ENCODE results near the gene CCNH. TPM values are rescaled to one million over a fixed set of nuclear protein-coding genes. Genes with fewer than 3 reads are reported as not detected.

Gene CCNH
- polyA plus RNA-seq, 1 of the 3 experiments (the other 2 are of a cell fraction): 29.1 TPM

- H3K9me3 ChIP-seq: no peaks in the 10 kb centered on the region; the same call in 1 of the 2 replicates
- POLR2A ChIA-PET: no interaction called here
Observed at GRCh38 chr5:87399720-87400119, 13.0 kb downstream of the CCNH start.

More at GRCh38 chr5:87399720-87400119, 13.0 kb downstream of the CCNH start:
- H3K4me3 ChIP-seq (ENCODE audit: low read depth in 2 of 2, low read length in 1 of 2): no peak overlapping the region
- no peaks in the 10 kb centered on the region for H3K9me2 ChIP-seq
- peaks cover 56% of the 10 kb centered on the region for H3F3A ChIP-seq (replicated peaks; ENCODE audit: insufficient read depth)
- peaks cover 36% of the 10 kb centered on the region; the same call in 1 of the 2 replicates for H3K79me2 ChIP-seq (ENCODE audit: insufficient read depth)
- H3K4me2 ChIP-seq: no peak overlapping the region
- H3K36me3 ChIP-seq (replicated peaks in 1 of 2; ENCODE audit: control insufficient read depth in 1 of 2, insufficient read depth in 2 of 2, low read length in 1 of 2): peaks cover 87 to 90% of the 10 kb centered on the region in 2 experiments
- TF ChIP-seq, protein P1, sequence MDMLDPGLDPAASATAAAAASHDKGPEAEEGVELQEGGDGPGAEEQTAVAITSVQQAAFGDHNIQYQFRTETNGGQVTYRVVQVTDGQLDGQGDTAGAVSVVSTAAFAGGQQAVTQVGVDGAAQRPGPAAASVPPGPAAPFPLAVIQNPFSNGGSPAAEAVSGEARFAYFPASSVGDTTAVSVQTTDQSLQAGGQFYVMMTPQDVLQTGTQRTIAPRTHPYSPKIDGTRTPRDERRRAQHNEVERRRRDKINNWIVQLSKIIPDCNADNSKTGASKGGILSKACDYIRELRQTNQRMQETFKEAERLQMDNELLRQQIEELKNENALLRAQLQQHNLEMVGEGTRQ (IDR thresholded peaks at IDR 0.05; ENCODE audit: borderline replicate concordance, low read depth, low read length): no peak
- TF ChIP-seq TEAD4 (IDR thresholded peaks at IDR 0.05; ENCODE audit: borderline replicate concordance, insufficient read depth): no peak
- no peak for TF ChIP-seq RXRA (IDR thresholded peaks at IDR 0.05; ENCODE audit: borderline replicate concordance, low read depth)
- no peak for TF ChIP-seq CTCF (IDR thresholded peaks at IDR 0.05)
- TF ChIP-seq GABPA (IDR thresholded peaks at IDR 0.05; ENCODE audit: low read depth): no peak
- TF ChIP-seq JUND (IDR thresholded peaks at IDR 0.05): no peak
- TF ChIP-seq PBX3 (IDR thresholded peaks at IDR 0.05): no peak
- TF ChIP-seq RAD21 (IDR thresholded peaks at IDR 0.05; ENCODE audit: low read length): no peak
- no peak for TF ChIP-seq TAF1 (IDR thresholded peaks at IDR 0.05; ENCODE audit: borderline replicate concordance, low read depth, low read length)
- H3K9ac ChIP-seq: no peak overlapping the region
- H3K27ac ChIP-seq (ENCODE audit: low read depth in 2 of 2, low read length in 1 of 2): peak overlapping the region in 1 of 2 experiments; percentile 45; a peak in 2 of 4 replicates
- CTCF ChIA-PET: interaction anchor here (0.6 to 3.1 kb wide), 16 partner anchors 10 to 386 kb away, joined by 3 to 39 read pairs (median 5); partner anchors contain the start of genes CCNH and RASA1
- 76% methylated on average over 2 of the region's 2 CpGs for WGBS (ENCODE audit: low lambda C conversion rate)
- DNase-seq: no peak
- peaks cover 0 to 10% of the 10 kb centered on the region in 2 experiments; a peak in 3 of 4 replicates for H3K4me1 ChIP-seq (ENCODE audit: control insufficient read depth in 1 of 2, insufficient read depth in 2 of 2, low read depth in 1 of 2, low read length in 1 of 2)
- H3K27me3 ChIP-seq (ENCODE audit: insufficient read depth): no peaks in the 10 kb centered on the region
- H4K20me1 ChIP-seq (ENCODE audit: insufficient read depth): no peaks in the 10 kb centered on the region
- H2AFZ ChIP-seq (ENCODE audit: low read depth): no peak overlapping the region
